GM18873 (cell line): Measurements from ENCODE around the gene HMG20A.

ENCODE experiments used
- ATAC-seq: cut with Tn5 transposase; IDR thresholded peaks from one replicate; pipeline ENCODE4 v1.9.1; 2021; ENCODE audit warnings: mild to moderate bottlenecking, moderate library complexity, moderate number of reproducible peaks; ENCODE audit not compliant: unreplicated experiment, low FRiP score

HMG20A gene

DNA sequence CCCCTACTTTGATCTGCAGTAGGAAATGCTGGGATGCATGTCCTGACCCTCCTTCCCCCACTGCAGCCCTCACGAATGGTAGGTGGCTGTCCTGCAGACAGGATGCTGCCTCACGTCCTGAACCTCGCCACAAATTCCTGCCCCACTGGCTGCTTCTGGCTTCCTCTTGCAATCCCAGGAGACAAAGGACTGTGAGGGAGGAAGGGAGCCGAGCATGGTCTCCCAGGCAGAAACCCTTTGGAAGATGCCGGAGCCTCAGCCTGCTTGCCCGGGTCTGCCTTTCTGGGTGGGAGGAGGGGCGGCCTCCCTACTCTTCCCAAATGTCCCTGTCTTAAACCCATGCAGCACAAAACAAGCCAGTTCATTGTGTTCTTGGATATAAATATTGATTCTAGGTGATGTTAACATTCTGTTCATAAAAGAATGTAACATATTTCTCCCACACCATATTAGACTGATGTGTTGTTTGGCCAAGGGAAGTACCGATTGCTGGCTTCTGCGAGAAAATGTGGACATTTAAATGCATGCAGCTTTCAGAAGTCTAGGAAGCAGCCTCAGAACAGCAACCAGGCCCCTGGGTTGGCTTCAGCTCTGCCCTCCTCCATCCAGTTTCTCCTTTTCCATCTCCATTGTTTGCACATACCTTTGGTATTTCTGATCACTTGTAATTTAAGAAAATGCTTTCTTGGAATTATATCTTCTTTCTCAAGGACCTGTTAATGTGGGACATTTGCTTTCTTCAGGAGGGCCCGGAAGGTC lies 75.3 kb downstream of the HMG20A start:
- no peak for ATAC-seq

DNA sequence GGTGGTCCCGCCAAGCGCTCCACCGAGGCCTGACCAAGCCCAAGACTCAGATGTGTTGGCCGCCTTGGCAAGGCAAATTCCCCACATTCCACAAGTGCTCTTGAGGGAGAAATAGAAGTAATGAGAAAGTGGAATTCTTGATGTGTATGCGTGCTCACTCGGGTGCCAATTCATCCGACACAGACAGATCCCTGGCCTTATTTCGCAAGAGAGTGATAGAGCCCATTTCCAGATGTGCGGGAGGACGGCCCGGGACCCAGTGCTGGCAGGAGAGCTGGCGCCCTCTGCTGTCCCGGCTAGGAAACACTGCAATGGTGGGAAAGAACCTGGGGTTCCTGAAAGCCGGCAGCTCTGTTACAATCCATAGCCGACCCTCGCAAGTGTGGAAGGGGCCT lies 76.0 kb downstream of the HMG20A start:
- no peak for ATAC-seq

DNA sequence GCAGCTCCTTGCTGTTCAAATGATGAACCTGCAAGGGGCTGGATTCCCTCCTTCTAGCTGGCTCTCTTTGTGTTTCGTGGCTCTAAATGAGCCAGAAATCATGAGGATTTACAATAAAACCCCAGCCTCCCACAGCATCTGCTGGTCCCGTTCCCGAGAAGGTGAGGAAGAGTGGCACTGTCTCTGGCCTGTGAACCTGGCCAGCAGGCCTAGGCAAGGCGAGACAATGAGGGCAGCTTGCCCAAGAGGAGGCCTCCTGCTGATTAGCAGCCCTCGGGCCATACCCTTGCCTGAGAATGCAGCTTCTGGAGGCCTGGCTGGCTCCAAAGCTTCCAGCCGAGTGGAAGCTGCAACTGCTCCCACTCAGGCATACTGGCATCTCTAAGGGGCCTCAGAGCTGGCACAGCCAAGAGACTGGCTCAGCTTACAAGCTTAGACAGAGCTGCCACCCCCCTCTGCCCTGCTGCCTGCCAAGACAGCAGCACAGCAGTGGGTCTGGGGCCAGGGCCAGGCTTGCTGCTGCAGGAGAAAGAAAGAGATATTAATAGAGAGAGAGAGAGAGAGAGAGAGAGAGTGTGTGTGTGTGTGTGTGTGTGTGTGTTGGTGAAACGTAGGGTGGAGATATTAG lies 76.5 kb downstream of the HMG20A start:
- ATAC-seq, result no peak

DNA sequence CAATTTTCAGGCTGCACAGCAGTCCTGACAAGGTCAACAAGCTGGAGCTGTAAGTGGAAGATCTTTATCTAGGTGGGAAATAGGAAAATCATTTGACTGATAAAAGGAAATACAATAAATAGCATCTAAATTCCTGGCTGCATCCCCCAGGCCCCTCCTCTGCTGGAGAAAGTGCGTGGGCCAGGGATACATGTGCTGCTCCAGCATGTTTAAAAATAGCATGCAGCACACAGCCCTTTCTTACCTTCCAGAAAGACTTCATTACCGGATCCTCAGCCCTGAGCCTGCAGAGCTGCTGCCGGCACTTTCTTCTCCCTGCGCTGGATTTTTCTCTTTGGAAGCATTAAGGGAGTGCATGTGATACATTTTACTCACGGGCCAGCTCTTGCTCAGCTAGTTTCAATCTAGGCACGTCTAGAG lies 77.3 kb downstream of the HMG20A start:
- no peak for ATAC-seq

DNA sequence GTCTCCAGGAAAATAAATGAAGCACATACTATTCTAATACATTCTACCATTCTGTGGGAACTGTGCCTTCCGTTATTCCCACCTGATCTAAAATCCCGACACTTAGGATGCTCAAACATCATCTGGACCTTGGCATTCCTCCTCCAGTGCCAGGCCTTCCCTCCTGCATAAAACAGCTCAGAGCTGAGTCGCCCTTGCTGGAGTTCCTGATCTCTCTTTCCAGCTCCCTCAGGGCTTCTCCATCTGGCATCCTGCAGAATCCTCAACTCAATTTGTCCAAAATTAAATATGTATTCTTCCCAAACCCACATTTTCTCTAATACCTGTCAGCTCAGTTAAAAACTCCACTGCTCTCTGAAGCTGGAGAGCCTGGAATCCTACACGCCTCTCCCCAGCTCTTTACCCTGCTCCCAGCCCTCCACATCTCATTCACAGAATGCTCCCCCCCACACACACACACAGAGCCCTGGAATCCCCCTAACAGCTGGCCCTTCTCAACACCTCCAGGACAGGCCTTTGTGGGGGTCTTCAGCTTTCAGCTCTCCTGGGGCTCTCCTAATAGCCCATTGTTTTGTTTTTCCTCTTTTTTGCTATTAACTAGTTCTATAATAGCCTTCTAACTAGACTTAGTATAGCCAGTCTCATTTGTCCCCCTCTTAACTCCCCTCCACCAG lies 78.5 kb downstream of the HMG20A start:
- no peak for ATAC-seq

DNA sequence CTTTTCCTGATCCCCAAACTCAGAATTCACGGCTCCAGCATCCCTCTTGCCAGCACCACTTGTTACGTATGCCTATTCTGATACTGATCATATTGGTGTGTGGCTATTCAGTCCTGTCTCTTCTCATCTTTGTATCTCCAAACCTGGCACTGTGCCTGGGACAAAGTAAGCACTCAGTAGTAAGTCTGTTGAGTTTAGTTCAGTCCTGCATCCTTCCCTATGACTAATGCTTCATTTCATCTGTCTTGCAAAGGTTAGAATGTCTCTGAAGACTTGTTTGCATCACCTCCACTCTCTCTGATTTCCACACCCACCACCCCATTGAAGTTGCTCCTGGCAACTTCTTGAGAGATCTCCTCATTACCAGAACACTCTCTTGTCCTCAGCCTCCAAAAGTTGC lies 80.3 kb downstream of the HMG20A start:
- ATAC-seq, result no peak

DNA sequence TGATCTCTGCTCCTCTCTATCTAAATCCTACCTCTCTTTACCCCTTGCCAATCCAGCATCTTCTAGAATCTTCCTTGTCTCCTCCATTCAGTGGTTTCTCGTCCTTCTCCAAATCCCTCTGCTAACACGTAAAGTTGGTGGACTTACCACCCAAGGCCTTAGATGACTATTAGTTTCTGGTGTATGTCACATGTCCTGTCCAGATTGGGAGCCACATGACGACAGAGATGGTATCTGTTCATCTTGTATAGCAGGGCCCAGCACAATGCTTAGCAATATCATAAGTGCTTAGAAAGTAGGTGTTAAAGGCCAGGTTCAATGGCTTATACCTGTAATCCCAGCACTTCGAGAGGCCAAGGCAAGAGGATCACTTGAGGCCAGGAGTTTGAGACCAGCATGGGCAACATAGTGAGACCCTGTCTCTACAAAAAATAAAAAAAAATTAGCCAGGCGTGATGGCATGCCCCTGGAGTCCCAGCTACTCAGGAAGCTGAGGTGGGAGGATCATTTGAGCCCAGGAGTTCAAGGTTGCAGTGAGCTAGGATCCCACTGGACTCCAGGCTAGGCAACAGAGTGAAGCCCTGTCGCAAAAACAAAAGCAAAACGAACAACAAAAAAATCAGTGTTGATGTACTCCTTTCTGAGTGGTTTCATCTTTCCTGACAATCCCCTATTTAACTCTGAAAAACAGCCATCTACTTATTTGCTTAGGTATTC lies 81.8 kb downstream of the HMG20A start:
- no peak for ATAC-seq

DNA sequence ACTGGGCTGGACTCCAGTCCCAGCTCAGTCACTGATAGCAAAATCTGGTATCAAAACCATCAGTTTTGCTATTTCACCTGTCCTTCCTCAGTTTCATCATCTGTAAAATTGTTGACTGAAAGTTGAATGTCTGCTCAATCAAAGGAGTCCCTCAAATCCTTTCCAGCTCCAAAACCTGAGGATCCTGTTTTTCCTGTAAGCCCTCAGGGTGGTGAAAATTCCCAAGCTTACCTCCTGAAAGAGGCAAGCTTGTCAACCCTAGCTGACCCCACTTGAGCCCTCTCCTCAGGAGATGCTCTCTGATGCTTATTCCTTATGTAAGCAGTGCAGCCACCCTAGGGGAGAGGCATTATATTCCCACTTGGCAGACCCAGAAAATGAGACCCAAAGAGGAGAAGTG lies 82.6 kb downstream of the HMG20A start:
- ATAC-seq, result no peak

DNA sequence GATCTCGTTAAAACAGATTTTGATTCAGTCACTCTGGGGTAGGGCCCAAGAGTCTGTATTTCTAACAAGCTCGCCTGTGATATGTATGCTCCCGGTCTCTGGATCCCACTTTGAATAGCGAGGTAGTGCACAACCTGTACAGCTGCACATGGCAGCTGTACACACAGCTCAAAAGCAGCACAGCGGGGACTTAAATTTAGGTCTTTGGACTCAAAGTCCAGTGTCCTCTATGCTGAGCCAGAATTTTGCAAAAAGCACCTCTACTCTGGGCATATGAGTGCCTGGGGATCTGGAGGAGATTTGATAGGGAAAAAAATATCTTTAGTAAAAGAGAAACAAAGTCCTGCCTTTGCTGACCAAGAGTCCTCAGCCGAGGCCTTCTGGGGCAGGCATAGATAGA lies 83.1 kb downstream of the HMG20A start:
- no peak for ATAC-seq

DNA sequence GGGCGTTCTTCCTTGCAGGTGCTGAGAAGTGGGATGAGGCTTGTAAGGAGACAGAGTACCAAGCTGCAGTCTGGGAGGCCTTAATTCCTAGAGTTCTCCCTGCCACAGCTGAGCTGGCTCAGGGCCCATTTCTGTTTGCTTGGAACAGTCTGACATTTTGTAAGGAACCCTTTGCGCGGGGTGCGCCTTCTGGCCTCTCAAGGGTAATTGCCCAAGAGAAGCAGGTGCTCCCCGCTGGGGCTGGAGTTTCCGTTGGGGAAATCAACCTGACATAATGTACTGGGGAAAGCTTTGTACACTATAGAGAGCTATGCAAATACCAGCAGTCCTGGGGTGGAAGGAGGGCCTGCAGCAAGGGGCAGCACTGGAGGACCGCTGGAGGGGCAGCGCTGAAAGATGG lies 83.6 kb downstream of the HMG20A start:
- ATAC-seq, result no peak

DNA sequence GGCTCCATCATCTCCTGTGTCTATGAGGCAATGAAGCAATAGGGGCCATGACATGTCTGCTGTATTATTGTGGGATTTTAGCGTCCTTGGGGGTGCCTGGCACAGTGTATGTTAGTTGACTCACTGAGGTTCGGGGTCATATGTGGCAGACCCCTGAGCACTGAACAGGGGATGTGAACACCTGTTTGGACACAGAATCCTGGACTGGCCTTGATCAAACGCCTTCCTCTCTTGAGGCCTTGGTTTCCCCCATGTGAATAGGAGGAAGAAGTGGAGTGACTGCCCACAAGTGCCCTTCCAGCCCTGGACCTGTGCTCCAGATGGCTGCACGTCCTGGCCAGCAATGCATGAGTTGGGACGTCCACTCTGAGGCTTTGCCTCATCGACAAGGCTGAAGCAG lies 84.2 kb downstream of the HMG20A start:
- no peak for ATAC-seq

DNA sequence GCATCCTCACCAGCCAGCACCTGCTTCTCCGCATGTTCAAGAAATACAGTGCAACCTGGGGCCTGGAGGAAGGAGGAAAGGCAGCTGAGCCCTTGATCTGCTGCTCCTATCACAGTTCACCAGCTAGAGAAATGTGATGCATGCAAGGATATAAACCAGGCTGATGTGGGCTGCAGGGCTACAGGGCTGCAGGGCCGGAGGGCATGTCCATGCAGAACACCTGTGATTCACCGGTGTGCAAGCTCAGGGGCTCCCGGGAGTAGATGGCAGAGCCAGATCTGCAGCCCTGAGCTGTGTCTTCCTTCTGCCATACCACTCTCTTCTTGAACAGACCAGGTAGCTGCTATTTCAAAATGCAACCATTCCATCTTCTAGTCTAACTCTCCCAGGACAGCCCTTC lies 84.9 kb downstream of the HMG20A start:
- no peak for ATAC-seq

DNA sequence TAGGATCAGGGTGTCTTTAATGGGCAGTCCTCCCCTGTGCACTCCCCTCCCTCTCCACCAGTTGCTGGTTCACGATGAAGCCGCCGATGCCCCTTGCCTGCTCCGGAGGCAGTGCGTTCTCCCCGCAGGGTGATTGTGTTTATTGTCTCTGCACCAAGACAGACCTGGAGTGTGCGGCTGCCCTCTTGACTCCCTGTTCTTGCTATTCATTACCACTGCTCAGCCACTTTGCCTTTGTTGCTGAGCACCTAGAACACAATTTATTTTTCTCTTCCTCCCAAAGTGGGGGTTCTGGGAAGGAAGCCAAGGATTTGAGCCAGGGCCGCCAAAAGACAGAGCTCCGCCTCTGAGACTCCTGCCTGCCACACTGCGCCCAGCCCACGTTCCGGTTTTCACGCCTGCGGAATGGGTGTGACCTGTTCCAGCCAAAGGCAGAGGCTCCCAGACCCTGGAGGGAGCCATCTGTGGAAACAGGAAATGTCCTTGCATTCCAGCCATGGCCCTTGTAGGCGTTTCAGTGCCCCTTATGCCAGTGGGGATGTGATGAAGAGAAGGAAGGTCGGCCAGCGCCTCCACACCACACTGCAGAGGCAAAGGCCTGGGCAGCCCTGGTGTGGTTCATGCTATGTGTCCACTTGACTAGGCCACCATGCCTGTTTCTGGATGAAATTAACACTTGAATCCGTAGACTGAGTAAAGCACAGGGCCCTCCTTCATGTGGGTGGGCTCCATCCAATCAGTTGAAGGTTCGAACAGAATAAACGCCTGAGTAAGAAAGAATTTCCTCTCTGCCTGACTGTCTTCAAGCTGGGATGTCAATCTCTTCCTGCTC lies 85.8 kb downstream of the HMG20A start:
- no peak for ATAC-seq

DNA sequence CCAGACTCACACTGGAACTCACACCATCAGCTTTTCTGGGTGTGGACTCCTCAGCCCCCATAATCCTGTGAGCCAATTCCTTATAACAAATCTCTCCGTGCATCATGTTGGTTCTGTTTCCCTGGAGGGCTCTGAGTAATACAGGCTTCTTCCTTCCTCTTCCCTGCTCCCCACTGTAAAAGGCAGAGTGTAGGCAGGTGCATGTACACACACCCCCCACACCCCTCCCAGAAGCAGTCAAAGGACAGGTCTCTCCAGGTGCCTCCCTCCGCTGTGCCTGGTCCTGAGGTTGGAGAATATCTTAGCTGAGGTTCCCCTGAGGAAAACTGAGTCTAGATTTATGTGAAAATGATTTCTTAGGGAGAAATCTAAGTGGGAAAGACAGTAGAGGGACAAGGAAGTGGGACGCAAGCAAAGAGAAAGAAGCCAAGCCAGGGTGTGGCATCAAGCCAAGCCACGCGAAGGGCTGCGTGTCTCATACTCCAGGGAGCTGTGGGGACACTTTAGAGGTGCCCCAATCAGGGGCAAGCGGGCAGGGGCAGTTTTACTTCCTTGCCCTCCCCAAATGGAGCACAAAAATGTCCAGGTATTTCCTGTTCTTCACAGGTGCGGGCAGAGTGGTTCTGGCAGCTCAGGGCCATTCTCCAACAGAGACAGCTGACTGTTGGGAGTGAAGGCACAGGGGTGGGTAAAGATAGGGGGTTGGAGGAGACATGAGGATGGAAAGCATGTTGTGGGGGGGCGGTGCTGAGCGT lies 86.6 kb downstream of the HMG20A start:
- ATAC-seq, result no peak

DNA sequence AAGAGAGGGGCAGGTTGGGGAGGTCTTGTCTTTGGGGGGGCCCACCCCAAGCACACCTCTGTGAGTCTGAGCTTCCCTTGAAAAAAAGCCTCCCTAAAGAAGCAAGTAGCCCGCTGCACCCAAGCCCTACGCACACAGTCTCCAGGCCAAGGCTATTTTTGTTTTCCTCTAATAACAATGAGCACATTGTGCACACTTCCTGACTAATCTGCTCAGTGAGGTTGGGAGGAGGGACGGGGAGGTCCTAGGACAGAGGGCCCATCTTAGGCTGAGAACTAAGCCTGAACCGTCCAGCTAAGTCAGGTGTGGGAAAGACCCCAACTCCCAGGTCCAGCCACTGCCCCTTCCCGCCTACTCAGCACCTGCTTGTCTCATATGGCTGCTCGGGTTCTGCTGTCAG lies 87.2 kb downstream of the HMG20A start:
- ATAC-seq, result no peak

DNA sequence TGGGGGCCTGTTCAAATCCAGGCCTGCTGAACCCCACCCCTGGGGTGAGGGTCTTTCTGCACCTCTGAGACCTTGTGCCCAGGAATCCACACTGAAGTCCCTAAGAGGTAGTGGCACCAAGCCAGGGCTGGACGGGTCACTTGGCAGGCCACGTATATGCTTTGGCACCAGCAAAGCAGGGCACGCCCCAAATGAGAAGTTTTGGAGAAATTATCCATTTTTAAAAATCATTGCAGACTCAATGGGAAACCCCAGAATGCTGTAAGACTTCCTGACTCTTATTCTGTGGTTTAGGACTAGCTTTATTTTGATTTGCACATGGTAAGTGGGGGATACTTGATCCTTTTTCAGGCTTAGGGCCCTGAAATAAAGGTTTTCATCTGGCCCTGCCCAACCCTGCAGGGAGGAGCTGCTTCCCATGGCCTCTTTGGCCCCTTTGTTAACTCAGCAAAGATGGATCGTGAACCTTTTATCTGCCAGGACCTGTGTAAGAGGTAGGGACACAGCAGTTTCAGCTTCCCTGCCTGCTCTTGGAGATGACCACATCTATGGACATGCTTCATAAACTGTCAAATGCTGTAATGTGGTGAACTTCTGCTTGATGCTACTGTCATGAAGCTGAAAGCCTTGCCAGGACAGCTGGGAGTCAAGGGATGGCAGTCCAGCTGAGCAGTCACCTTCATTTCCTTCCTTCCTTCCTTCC lies 88.0 kb downstream of the HMG20A start:
- no peak for ATAC-seq

DNA sequence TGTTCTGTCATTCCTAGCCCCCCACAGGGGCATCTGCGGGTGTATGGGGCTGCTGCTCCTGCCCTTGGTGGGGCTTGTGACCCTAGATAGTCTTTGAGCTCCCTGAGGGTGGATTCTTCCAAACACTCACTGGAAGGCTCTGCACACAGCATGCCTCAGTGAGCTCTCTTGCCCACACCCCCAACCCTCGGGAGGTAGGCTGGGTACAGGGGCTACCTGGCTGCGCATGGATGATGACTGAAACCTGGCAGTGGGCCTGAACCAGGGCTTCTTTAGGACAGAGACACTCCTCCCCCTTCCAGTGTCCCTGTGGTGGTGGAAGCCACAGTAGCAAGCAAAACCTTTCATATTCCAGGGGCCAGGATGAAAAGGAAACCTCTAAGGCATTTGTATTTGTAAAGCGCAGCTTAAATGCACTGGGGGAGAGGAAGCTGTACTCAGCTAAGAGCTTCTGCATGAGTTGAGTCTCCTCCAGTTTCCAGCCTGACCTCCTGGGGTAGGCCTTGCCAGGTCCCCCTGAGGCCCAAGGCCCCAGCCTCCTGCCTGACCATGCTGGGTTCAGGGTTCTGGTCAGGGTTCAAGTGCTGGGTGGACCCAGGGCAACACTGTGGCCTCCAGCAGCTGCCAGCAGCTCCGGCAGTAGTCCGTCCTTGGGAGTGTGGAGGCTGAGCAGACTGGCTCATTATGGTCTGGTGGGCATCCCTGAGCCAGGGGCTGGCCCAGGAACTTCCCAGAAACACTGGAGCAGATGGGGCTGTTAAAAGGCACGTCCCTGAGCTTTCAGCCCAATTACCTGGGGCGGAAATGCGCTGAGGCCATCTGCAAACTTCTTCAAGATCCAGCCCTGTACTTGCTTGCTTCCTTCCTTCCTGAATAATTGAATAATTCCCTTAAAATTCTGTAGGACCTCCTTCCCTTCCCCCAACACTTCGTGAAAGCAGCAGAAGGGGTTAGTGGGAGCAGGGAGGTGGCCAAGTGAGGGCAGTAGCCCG lies 89.7 kb downstream of the HMG20A start:
- ATAC-seq, result no peak

DNA sequence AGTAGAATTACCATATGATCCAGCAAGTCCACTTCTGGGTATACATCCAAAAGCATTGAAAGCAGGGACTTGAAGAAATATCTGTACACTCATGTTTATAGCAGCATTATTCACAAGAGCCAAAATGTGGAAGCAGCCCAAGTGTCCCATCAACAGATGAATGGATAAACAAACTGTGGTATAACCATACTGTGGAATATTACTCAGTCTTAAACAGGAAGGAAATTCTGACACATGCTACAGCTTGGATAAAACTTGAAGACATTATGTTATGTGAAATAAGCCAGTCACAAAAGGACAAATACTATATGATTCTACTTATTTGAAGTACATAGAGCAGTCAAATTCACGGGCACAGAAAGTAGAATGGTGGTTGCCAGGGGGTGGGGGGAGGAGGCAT lies 91.2 kb downstream of the HMG20A start:
- ATAC-seq, result no peak
